GM12874 (cell line): ENCODE data around the gene MIDN.

Source experiments
- TF ChIP-seq, protein P1 (sequence below): IDR thresholded peaks from 2 replicates; pipeline ENCODE4 v1.5.1; 2011; ENCODE audit warnings: low read depth, mild to moderate bottlenecking, control low read depth, low read length, moderate library complexity; ENCODE audit not compliant: insufficient read depth

Gene MIDN

DNA sequence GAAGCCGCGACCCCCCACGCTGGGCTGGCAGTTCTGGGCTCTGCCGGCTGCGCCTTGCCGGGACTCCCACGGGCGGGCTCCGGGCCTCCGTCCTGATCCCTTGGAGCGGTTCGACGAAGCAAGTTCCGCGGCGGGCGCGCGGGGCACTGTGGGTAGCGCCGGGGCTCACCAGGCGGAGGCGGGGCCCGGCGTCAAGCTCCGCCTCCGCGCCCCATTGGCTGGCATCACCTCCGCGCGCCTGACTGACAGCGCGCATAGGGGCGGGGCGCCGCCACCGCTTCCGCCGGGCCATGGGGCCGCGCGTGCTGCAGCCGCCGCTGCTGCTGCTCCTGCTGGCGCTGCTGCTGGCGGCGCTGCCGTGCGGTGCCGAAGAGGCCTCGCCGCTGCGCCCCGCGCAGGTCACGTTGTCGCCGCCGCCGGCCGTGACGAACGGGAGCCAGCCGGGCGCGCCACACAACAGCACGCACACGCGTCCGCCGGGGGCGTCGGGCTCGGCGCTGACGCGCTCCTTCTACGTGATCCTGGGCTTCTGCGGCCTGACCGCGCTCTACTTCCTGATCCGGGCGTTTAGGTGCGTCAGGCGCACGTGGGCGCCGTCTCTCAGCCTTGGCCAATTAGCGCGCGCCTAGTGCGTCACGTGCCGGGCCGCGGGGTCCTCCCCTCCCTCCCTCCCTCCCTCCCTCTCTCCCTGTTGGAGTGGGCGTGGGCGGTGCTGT is 27.0 kb downstream of the MIDN start, which contains the start of gene FAM174C:
TSS of gene FAM174C (plus strand) at position 271 of the 716 bp plus-strand sequence. CDS start at position 291, 20 bp downstream.
- TF ChIP-seq, protein P1, sequence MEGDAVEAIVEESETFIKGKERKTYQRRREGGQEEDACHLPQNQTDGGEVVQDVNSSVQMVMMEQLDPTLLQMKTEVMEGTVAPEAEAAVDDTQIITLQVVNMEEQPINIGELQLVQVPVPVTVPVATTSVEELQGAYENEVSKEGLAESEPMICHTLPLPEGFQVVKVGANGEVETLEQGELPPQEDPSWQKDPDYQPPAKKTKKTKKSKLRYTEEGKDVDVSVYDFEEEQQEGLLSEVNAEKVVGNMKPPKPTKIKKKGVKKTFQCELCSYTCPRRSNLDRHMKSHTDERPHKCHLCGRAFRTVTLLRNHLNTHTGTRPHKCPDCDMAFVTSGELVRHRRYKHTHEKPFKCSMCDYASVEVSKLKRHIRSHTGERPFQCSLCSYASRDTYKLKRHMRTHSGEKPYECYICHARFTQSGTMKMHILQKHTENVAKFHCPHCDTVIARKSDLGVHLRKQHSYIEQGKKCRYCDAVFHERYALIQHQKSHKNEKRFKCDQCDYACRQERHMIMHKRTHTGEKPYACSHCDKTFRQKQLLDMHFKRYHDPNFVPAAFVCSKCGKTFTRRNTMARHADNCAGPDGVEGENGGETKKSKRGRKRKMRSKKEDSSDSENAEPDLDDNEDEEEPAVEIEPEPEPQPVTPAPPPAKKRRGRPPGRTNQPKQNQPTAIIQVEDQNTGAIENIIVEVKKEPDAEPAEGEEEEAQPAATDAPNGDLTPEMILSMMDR = no peak

DNA sequence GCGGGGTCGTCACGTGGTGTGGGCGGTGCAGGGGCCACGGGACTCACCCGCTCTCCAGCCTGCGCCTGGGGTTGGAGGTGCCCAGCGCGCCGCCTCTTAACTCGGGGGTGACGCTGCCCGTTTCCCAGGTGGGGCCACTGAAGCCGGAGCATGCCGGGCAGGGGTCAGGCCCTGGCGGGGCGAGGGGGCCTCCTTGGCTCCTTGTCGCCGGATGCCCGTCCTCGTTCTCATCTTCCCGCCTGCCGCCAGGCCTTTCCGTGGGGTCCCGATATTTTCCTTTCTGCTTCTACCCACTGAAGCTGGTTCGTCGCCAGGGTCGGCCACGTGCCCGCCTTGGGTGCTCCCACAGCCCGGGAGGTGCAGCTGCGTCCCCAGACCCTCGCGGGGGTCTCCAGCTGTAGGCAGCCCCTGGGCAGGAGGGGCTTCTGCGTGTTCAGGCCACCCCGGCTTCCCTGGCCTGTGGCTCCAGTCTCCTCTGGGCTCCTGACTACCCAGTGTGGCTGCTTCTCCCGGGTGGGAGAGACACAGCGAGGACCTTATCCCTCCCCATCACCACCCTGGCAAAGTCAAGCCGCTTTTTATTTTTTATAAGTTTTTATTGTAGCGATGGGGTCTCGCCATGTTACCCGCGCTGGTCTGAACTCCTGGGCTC is 27.7 kb downstream of the MIDN start:
- TF ChIP-seq, protein P1 = no peak

DNA sequence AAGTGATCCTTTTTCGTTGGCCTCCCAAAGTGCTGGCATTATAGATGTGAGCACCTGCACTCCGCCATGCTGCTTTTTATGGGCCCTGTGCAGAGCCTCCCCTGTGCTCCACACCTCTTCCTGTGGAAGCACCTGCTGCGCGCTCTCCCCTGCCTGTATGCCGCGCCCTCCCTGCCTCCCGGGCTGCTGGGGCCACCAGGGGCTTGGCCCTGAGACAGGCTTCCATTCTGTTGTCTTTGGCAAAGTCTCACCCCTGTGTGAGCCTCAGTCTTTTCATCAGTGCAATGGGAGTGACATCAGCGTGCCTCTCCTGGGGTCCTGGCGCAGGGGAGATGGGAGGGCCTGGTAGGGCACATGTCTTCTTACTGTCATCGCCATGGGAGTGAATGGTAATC is 28.2 kb downstream of the MIDN start:
- TF ChIP-seq, protein P1 = no peak

DNA sequence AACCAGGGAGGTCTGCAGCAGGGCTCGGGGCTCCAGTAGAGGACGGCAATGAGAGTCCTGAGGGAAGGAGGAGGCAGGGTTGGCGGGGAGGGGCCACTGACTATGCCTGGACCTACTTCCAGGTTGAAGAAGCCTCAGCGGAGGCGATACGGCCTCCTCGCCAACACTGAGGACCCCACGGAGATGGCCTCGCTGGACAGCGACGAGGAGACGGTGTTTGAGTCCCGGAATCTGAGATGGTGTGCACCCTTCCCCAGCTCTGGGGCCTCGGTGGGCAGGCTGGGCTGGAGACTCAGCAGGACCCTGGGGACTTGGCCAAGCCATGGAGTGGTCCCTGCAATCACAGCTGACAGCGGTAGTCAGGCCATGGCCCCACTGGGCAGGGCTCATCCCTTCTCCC is 28.7 kb downstream of the MIDN start:
- TF ChIP-seq, protein P1 = no peak

DNA sequence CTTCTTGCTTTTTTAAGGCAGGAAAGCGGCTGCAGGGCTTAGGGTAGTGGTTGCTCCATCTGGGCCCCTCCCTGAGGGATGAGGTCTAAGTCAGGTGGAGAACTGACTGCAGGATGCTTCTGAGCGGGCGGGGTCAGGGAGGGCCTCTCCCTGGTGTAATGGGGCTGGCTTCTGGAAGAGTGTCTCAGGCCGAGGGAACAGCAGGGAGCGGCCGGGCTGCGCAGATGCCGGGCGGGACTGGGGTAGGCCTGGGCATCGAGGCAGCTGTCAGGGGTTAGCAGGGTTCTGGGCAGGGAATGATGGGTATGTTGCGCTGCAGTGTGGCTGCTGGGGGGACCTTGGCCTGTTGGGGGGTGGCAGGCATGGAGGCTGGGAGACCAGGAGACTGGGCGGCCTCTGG is 29.7 kb downstream of the MIDN start:
- TF ChIP-seq, protein P1 = no peak

DNA sequence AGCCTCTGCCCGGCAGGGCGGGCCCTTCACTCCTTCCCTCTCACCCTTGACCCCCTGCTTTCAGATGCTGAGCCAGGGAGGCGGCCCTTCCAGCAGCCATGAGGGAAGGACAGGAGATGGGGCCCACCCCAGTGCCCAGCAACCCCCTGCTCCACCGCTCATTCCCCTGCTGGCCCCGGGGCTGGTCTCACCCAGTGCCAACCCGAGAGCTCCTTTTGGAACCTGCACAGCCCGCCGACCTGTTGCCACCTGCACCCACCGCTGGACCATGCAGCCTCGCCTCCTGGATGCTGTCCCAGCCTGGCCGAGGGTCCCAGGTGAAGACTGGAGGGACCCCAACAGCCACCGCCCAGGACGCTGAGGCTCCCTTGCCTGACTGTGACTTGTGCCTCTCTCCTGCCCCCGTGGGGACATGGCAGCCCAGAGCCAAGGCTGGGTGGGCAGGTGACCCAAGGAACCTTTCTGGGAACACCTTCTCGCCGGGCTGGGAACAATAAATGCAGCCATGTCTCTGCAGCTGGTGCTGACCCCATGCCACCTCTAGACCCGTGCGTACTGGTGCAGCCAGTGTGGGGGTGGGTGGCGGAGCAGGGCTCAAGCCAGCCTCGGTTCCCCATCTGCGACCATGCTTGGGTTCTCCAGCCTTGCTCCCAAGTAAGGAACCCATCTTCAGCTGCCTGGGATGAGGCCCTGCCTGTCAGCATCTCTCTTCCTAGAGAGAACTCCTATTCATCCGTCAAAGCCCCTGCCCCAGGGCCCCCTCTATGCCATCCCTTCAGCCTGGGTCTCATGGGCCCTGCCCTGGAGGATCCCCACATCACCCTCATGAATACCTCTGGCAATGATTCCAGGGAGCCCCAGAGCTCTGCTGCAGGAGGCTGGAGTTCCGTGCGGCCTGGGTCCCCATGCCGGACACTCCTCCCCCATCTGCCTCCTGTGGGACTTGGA is 30.6 kb downstream of the MIDN start:
- TF ChIP-seq, protein P1 = no peak
